Neural cell (in vitro differentiated cells): ENCODE data around the gene MAS1. TPM values are rescaled to one million over a fixed set of nuclear protein-coding genes. Genes with fewer than 3 reads are reported as not detected.

ENCODE experiments used
- H2AFZ ChIP-seq: fragments of 200-600, 300-800 bp; sonication (generic), shearing (Covaris generic); 2 replicates; pipeline ENCODE4 v1.6.0; 2014; ENCODE audit warnings: low read depth, mild to moderate bottlenecking, antibody characterized with exemption, low read length, moderate library complexity
- H3F3A ChIP-seq: fragments of 200-600 bp; shearing (Covaris generic); 2 replicates; pipeline ENCODE4 v1.6.1; 2016; ENCODE audit warnings: mild to moderate bottlenecking, moderate library complexity, mixed read lengths, antibody characterized with exemption, low read length; ENCODE audit not compliant: insufficient read depth, poor library complexity, severe bottlenecking
- H3K27ac ChIP-seq: fragments of 200-600, 300-800 bp; sonication (generic), shearing (Covaris generic); 2 replicates; pipeline ENCODE4 v1.5.1; 2014; ENCODE audit warnings: mild to moderate bottlenecking, low read length, moderate library complexity
- H3K27me3 ChIP-seq: fragments of 300-800, 200-600 bp; sonication (generic), shearing (Covaris generic); 2 replicates; pipeline ENCODE4 v1.6.0; 2014; ENCODE audit warnings: mild to moderate bottlenecking, low read depth, low read length, moderate library complexity; ENCODE audit not compliant: insufficient read depth
- H3K36me3 ChIP-seq: fragments of 300-800, 200-600 bp; sonication (generic), shearing (Covaris generic); 2 replicates; pipeline ENCODE4 v1.5.1; 2014; ENCODE audit warnings: mild to moderate bottlenecking, antibody characterized with exemption, low read length, moderate library complexity; ENCODE audit not compliant: insufficient read depth
- H3K4me2 ChIP-seq: fragments of 300-800, 200-600 bp; sonication (generic), shearing (Covaris generic); 2 replicates; pipeline ENCODE4 v1.6.0; 2014; ENCODE audit warnings: mild to moderate bottlenecking, low read length
- H3K4me3 ChIP-seq: fragments of 300-800, 200-600 bp; sonication (generic), shearing (Covaris generic); 2 replicates; pipeline ENCODE4 v1.5.1; 2014; ENCODE audit warnings: mild to moderate bottlenecking, low read length, moderate library complexity
- H3K79me2 ChIP-seq: fragments of 200-600 bp; shearing (Covaris generic); replicated peaks from 2 replicates; pipeline ENCODE4 v1.6.0; 2014; ENCODE audit warnings: mild to moderate bottlenecking, low read length, moderate library complexity; ENCODE audit not compliant: insufficient read depth
- H3K9ac ChIP-seq: fragments of 300-800, 200-600 bp; sonication (generic), shearing (Covaris generic); 2 replicates; pipeline ENCODE4 v1.6.1; 2016; ENCODE audit warnings: mild to moderate bottlenecking, low read length, mixed read lengths
- H3K9me2 ChIP-seq: fragments of 200-600 bp; shearing (Covaris generic); 2 replicates; pipeline ENCODE4 v1.6.1; 2016; ENCODE audit warnings: mild to moderate bottlenecking, low read length, mixed read lengths; ENCODE audit not compliant: insufficient read depth
- H3K9me3 ChIP-seq: fragments of 200-600, 300-800 bp; sonication (generic), shearing (Covaris generic); 2 replicates; pipeline ENCODE4 v1.6.1; 2016; ENCODE audit warnings: mild to moderate bottlenecking, mixed run types, low read length, moderate library complexity, mixed read lengths
- H4K20me1 ChIP-seq: fragments of 200-600 bp; shearing (Covaris generic); 2 replicates; pipeline ENCODE4 v1.6.1; 2016; ENCODE audit warnings: mild to moderate bottlenecking, mixed run types; ENCODE audit not compliant: insufficient read depth
- EP300 ChIP-seq: fragments of 450-650 bp; conservative IDR thresholded peaks from 2 replicates; pipeline ENCODE4 v1.6.1; 2014; ENCODE audit warnings: antibody characterized with exemption, mild to moderate bottlenecking, moderate library complexity; ENCODE audit not compliant: poor library complexity, severe bottlenecking
- EZH2 ChIP-seq: fragments of 200-600, 300-800 bp; shearing (Covaris generic), sonication (generic); IDR thresholded peaks from 2 replicates; pipeline ENCODE4 v1.6.1; 2014; ENCODE audit warnings: antibody characterized with exemption, low read length, borderline replicate concordance, mild to moderate bottlenecking; ENCODE audit not compliant: insufficient read depth, poor library complexity, severe bottlenecking
- MXI1 ChIP-seq: fragments of 450-650 bp; conservative IDR thresholded peaks from 2 replicates; pipeline ENCODE4 v1.6.1; 2014; ENCODE audit warnings: antibody characterized with exemption, mild to moderate bottlenecking; ENCODE audit not compliant: poor library complexity, severe bottlenecking
- POLR2AphosphoS5 ChIP-seq: IDR thresholded peaks from 2 replicates; pipeline ENCODE4 v1.6.1; 2012
- RAD21 ChIP-seq: fragments of 450-650 bp; conservative IDR thresholded peaks from 2 replicates; pipeline ENCODE4 v1.6.1; 2014; ENCODE audit warnings: antibody characterized with exemption, mild to moderate bottlenecking, moderate library complexity
- SMC3 ChIP-seq: fragments of 450-650 bp; conservative IDR thresholded peaks from 2 replicates; pipeline ENCODE4 v1.6.1; 2014; ENCODE audit warnings: antibody characterized with exemption, mild to moderate bottlenecking, moderate library complexity; ENCODE audit not compliant: poor library complexity
- TAF1 ChIP-seq: IDR thresholded peaks from 2 replicates; pipeline ENCODE4 v1.6.1; 2012; ENCODE audit warnings: low read depth
- polyA plus RNA-seq: library from polyadenylated mRNA; depleted of rRNA; stranded (reverse); fragments of >200 nt; gene quantifications from 2 replicates; pipeline ENCODE4 v1.2.3, GENCODE V29; 2014
- TF ChIP-seq, protein P1 (sequence below): fragments of 450-650 bp; IDR thresholded peaks from 2 replicates; pipeline ENCODE4 v1.5.1; 2014; ENCODE audit warnings: antibody characterized with exemption, mild to moderate bottlenecking, moderate library complexity; ENCODE audit not compliant: poor library complexity, severe bottlenecking
- TF ChIP-seq, protein P2 (sequence below): IDR thresholded peaks from 2 replicates; pipeline ENCODE4 v1.6.1; 2012; ENCODE audit warnings: borderline replicate concordance

Gene MAS1
- polyA plus RNA-seq, 1 donor from 2014 or later = not detected

DNA sequence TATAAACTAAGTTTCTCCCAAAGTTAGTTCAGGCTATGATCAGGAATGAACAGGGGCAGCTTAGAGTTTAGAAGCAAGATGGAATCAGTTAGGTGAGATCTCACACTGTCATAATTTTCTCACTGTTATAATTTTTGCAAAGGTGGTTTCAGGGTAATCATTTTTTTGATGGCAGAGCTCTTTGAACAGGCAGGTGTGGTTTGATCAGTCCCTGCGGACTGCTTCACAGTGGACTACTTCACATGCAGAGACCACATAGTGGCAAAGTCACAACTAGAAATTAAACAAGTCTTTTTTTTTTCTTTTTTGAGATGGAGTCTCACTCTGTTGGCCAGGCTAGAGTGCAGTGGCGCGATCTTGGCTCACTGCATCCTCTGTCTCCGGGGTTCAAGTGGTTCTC lies 6.8 kb downstream of the MAS1 start:
- Histone ChIP-seq H3K9me2 (no peaks in the 10 kb centered on the region), H3K4me3 (no peak overlapping the region), H3K79me2 (no peaks in the 10 kb centered on the region), H4K20me1 (no peaks in the 10 kb centered on the region), H3K9ac (no peak overlapping the region), H3F3A (no peaks in the 10 kb centered on the region), H3K27me3 (no peaks in the 10 kb centered on the region), H3K36me3 (no peaks in the 10 kb centered on the region), H2AFZ (no peak overlapping the region), H3K4me2 (no peak overlapping the region), H3K9me3 (no peaks in the 10 kb centered on the region), H3K27ac (no peak overlapping the region)
- TF ChIP-seq EP300 (no peak), EZH2 (no peak), SMC3 (no peak), POLR2AphosphoS5 (no peak), RAD21 (no peak), TAF1 (no peak), MXI1 (no peak)
- TF ChIP-seq, protein P1, sequence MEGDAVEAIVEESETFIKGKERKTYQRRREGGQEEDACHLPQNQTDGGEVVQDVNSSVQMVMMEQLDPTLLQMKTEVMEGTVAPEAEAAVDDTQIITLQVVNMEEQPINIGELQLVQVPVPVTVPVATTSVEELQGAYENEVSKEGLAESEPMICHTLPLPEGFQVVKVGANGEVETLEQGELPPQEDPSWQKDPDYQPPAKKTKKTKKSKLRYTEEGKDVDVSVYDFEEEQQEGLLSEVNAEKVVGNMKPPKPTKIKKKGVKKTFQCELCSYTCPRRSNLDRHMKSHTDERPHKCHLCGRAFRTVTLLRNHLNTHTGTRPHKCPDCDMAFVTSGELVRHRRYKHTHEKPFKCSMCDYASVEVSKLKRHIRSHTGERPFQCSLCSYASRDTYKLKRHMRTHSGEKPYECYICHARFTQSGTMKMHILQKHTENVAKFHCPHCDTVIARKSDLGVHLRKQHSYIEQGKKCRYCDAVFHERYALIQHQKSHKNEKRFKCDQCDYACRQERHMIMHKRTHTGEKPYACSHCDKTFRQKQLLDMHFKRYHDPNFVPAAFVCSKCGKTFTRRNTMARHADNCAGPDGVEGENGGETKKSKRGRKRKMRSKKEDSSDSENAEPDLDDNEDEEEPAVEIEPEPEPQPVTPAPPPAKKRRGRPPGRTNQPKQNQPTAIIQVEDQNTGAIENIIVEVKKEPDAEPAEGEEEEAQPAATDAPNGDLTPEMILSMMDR = no peak
- TF ChIP-seq, protein P2, sequence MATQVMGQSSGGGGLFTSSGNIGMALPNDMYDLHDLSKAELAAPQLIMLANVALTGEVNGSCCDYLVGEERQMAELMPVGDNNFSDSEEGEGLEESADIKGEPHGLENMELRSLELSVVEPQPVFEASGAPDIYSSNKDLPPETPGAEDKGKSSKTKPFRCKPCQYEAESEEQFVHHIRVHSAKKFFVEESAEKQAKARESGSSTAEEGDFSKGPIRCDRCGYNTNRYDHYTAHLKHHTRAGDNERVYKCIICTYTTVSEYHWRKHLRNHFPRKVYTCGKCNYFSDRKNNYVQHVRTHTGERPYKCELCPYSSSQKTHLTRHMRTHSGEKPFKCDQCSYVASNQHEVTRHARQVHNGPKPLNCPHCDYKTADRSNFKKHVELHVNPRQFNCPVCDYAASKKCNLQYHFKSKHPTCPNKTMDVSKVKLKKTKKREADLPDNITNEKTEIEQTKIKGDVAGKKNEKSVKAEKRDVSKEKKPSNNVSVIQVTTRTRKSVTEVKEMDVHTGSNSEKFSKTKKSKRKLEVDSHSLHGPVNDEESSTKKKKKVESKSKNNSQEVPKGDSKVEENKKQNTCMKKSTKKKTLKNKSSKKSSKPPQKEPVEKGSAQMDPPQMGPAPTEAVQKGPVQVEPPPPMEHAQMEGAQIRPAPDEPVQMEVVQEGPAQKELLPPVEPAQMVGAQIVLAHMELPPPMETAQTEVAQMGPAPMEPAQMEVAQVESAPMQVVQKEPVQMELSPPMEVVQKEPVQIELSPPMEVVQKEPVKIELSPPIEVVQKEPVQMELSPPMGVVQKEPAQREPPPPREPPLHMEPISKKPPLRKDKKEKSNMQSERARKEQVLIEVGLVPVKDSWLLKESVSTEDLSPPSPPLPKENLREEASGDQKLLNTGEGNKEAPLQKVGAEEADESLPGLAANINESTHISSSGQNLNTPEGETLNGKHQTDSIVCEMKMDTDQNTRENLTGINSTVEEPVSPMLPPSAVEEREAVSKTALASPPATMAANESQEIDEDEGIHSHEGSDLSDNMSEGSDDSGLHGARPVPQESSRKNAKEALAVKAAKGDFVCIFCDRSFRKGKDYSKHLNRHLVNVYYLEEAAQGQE = no peak

DNA sequence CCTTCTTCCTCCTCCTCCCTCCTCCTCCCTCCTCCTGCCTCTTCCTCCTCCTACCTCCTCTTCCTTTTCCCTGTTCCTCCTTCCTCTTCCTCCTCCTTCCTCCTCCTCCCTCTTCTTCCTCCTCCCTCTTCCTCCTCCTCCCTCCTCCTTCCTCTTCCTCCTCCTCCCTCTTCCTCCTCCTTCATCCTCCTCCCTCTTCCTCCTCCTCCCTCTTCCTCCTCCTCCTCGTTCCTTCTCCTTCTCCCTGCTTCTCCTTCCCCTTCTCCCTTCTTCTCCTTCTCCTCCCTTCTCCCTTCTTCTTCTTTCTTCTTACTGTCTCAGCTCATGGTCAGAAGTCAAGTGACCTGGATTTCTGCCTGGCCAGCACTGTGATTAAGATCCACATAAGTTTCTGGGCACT lies 7.7 kb downstream of the MAS1 start:
- Histone ChIP-seq H3K4me3 (no peak overlapping the region), H3K9me2 (no peaks in the 10 kb centered on the region), H4K20me1 (no peaks in the 10 kb centered on the region), H3K27ac (no peak overlapping the region), H3F3A (no peaks in the 10 kb centered on the region), H3K9me3 (no peaks in the 10 kb centered on the region), H3K4me2 (no peak overlapping the region), H3K9ac (no peak overlapping the region), H3K79me2 (no peaks in the 10 kb centered on the region), H3K27me3 (no peaks in the 10 kb centered on the region), H2AFZ (no peak overlapping the region), H3K36me3 (no peaks in the 10 kb centered on the region)
- no peak for TF ChIP-seq POLR2AphosphoS5
- no peak for TF ChIP-seq RAD21
